ENCODE measurements around the gene ACOT11. TPM values are rescaled to one million over a fixed set of nuclear protein-coding genes. Genes with fewer than 3 reads are reported as not detected.

Gene ACOT11
- total RNA-seq, 1 donor from 2014 or later = 3.4 TPM

DNA sequence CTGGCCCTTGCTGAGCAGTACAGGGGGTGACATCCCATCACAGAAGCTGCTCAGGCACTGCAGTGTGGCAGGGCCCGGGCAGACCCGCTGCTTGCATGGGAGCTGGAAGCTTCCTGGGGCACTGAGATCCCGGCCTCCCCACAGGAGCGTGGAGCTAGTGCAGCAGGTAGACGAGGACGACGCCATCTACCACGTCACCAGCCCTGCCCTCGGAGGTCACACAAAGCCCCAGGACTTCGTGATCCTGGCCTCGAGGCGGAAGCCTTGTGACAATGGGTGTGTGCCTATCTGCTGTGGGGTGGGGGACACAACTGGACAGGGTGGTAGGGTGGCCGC, 58.9 kb downstream of the ACOT11 start:
- TF ChIP-seq, protein P1, sequence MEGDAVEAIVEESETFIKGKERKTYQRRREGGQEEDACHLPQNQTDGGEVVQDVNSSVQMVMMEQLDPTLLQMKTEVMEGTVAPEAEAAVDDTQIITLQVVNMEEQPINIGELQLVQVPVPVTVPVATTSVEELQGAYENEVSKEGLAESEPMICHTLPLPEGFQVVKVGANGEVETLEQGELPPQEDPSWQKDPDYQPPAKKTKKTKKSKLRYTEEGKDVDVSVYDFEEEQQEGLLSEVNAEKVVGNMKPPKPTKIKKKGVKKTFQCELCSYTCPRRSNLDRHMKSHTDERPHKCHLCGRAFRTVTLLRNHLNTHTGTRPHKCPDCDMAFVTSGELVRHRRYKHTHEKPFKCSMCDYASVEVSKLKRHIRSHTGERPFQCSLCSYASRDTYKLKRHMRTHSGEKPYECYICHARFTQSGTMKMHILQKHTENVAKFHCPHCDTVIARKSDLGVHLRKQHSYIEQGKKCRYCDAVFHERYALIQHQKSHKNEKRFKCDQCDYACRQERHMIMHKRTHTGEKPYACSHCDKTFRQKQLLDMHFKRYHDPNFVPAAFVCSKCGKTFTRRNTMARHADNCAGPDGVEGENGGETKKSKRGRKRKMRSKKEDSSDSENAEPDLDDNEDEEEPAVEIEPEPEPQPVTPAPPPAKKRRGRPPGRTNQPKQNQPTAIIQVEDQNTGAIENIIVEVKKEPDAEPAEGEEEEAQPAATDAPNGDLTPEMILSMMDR (IDR thresholded peaks at IDR 0.05; ENCODE audit: insufficient read depth, low read length, severe bottlenecking) = no peak
- H3K36me3 ChIP-seq (ENCODE audit: control insufficient read depth, insufficient read depth, low read length) = no peaks in the 10 kb centered on the region
- no peaks in the 10 kb centered on the region for H3K27me3 ChIP-seq (ENCODE audit: control insufficient read depth, insufficient read depth, low read length)
- H3K4me3 ChIP-seq (ENCODE audit: low read depth, low read length) = no peak overlapping the region
- FAIRE-seq (peak; percentile 43), DNase-seq (ENCODE audit: low read depth) (no peak)

GRCh38 chr1:54607821-54608565, 60.0 kb downstream of the ACOT11 start:
- TF ChIP-seq, protein P1 (IDR thresholded peaks at IDR 0.05; ENCODE audit: insufficient read depth, low read length, severe bottlenecking) = no peak
- Histone ChIP-seq H3K4me3 (ENCODE audit: low read depth, low read length) (no peak overlapping the region), H3K27me3 (ENCODE audit: control insufficient read depth, insufficient read depth, low read length) (no peaks in the 10 kb centered on the region), H3K36me3 (ENCODE audit: control insufficient read depth, insufficient read depth, low read length) (no peaks in the 10 kb centered on the region)
- FAIRE-seq = peak; percentile 13
- no peak for DNase-seq (ENCODE audit: low read depth)

GRCh38 chr1:54608566-54609230, 60.7 kb downstream of the ACOT11 start:
- H3K36me3 ChIP-seq (ENCODE audit: control insufficient read depth, insufficient read depth, low read length) = no peaks in the 10 kb centered on the region
- no peak for DNase-seq (ENCODE audit: low read depth)
- peak; percentile 77 for FAIRE-seq
- H3K27me3 ChIP-seq (ENCODE audit: control insufficient read depth, insufficient read depth, low read length) = no peaks in the 10 kb centered on the region
- TF ChIP-seq, protein P1 (IDR thresholded peaks at IDR 0.05; ENCODE audit: insufficient read depth, low read length, severe bottlenecking) = no peak
- H3K4me3 ChIP-seq (ENCODE audit: low read depth, low read length) = no peak overlapping the region

- no peak for DNase-seq (ENCODE audit: low read depth)
- Histone ChIP-seq H3K27me3 (ENCODE audit: control insufficient read depth, insufficient read depth, low read length) (no peaks in the 10 kb centered on the region), H3K36me3 (ENCODE audit: control insufficient read depth, insufficient read depth, low read length) (no peaks in the 10 kb centered on the region), H3K4me3 (ENCODE audit: low read depth, low read length) (no peak overlapping the region)
- TF ChIP-seq, protein P1 (IDR thresholded peaks at IDR 0.05; ENCODE audit: insufficient read depth, low read length, severe bottlenecking) = no peak
- FAIRE-seq = peak; percentile 52
Observed at GRCh38 chr1:54609301-54609921, 61.4 kb downstream of the ACOT11 start.

DNA sequence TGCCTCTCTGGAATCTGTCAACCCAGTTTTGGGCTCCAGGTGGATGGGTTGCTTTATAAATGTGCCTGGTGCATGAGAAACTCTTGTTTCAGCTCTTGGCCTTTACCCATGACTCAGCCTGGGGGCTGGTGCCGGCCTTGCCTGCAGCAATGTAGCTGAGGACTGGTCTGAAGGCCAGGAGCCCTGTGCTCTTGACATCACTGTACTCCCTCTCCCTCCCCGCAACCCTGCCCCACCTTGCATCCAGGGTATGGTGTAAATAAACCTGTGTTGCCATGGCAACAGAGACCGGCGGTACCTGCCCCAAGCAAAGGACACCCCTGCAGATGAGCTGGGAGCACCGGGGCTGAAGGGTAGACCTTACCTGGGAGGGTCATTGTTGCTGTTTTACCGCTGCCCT, 62.0 kb downstream of the ACOT11 start:
- H3K4me3 ChIP-seq (ENCODE audit: low read depth, low read length) = no peak overlapping the region
- no peaks in the 10 kb centered on the region for H3K36me3 ChIP-seq (ENCODE audit: control insufficient read depth, insufficient read depth, low read length)
- no peak for FAIRE-seq
- TF ChIP-seq, protein P1 (IDR thresholded peaks at IDR 0.05; ENCODE audit: insufficient read depth, low read length, severe bottlenecking) = no peak
- no peak for DNase-seq (ENCODE audit: low read depth)
- H3K27me3 ChIP-seq (ENCODE audit: control insufficient read depth, insufficient read depth, low read length) = no peaks in the 10 kb centered on the region

Measured in bronchial epithelial cell (primary cell).